ENCODE measurements around the gene RPS25. TPM values are rescaled to one million over a fixed set of nuclear protein-coding genes. Genes with fewer than 3 reads are reported as not detected.

RPS25 gene
- total and polyA plus RNA-seq, 10 of the 15 experiments (the other 5 are each of a cell fraction or from before 2014, with no cell fraction given): 886 to 3,746 (median 3,066) TPM

- TF ChIP-seq, protein P1, sequence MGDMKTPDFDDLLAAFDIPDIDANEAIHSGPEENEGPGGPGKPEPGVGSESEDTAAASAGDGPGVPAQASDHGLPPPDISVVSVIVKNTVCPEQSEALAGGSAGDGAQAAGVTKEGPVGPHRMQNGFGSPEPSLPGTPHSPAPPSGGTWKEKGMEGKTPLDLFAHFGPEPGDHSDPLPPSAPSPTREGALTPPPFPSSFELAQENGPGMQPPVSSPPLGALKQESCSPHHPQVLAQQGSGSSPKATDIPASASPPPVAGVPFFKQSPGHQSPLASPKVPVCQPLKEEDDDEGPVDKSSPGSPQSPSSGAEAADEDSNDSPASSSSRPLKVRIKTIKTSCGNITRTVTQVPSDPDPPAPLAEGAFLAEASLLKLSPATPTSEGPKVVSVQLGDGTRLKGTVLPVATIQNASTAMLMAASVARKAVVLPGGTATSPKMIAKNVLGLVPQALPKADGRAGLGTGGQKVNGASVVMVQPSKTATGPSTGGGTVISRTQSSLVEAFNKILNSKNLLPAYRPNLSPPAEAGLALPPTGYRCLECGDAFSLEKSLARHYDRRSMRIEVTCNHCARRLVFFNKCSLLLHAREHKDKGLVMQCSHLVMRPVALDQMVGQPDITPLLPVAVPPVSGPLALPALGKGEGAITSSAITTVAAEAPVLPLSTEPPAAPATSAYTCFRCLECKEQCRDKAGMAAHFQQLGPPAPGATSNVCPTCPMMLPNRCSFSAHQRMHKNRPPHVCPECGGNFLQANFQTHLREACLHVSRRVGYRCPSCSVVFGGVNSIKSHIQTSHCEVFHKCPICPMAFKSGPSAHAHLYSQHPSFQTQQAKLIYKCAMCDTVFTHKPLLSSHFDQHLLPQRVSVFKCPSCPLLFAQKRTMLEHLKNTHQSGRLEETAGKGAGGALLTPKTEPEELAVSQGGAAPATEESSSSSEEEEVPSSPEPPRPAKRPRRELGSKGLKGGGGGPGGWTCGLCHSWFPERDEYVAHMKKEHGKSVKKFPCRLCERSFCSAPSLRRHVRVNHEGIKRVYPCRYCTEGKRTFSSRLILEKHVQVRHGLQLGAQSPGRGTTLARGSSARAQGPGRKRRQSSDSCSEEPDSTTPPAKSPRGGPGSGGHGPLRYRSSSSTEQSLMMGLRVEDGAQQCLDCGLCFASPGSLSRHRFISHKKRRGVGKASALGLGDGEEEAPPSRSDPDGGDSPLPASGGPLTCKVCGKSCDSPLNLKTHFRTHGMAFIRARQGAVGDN (IDR thresholded peaks at IDR 0.05): peak; percentile 93
- TF ChIP-seq CREB1 (IDR thresholded peaks at IDR 0.05; ENCODE audit: low read depth) (0 out of 2 replicates have a peak, but pooled peaks have one; percentile 27), RB1 (IDR thresholded peaks at IDR 0.05; ENCODE audit: borderline replicate concordance) (no peak), E4F1 (IDR thresholded peaks at IDR 0.05; ENCODE audit: borderline replicate concordance, partially characterized antibody) (no peak), NFYA (IDR thresholded peaks at IDR 0.05; ENCODE audit: borderline replicate concordance, low read depth, low read length) (no peak), CBX5 (IDR thresholded peaks at IDR 0.05; ENCODE audit: low read depth) (no peak)
- TF ChIP-seq, protein P2, sequence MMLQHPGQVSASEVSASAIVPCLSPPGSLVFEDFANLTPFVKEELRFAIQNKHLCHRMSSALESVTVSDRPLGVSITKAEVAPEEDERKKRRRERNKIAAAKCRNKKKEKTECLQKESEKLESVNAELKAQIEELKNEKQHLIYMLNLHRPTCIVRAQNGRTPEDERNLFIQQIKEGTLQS (IDR thresholded peaks at IDR 0.05; ENCODE audit: borderline replicate concordance, extremely low read depth, low read depth, low read length): no peak
Observed at GRCh38 chr11:118997627-118998387, 20.3 kb downstream of the RPS25 start, which contains the start of gene CENATAC (continued).
